ENCODE results near the gene FRMPD2.

- TF ChIP-seq, protein P1, sequence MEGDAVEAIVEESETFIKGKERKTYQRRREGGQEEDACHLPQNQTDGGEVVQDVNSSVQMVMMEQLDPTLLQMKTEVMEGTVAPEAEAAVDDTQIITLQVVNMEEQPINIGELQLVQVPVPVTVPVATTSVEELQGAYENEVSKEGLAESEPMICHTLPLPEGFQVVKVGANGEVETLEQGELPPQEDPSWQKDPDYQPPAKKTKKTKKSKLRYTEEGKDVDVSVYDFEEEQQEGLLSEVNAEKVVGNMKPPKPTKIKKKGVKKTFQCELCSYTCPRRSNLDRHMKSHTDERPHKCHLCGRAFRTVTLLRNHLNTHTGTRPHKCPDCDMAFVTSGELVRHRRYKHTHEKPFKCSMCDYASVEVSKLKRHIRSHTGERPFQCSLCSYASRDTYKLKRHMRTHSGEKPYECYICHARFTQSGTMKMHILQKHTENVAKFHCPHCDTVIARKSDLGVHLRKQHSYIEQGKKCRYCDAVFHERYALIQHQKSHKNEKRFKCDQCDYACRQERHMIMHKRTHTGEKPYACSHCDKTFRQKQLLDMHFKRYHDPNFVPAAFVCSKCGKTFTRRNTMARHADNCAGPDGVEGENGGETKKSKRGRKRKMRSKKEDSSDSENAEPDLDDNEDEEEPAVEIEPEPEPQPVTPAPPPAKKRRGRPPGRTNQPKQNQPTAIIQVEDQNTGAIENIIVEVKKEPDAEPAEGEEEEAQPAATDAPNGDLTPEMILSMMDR (IDR thresholded peaks at IDR 0.05; ENCODE audit: borderline replicate concordance, extremely low read depth, low read length, poor library complexity, severe bottlenecking) = no peak
- TF ChIP-seq EZH2 (IDR thresholded peaks at IDR 0.05; ENCODE audit: borderline replicate concordance, low read depth, low read length, severe bottlenecking) = no peak
Measured at GRCh38 chr10:48195803-48196202, 78.7 kb downstream of the FRMPD2 start.

All from DND-41 (cell line).